GM18526 (cell line): Measurements from ENCODE around the gene IL6ST.
A peak's percentile ranks its signal among the peaks of the same experiment; 100 is the strongest.

ENCODE experiments used
- POLR2A ChIP-seq: IDR thresholded peaks from 3 replicates; pipeline ENCODE4 v1.6.1; 2011; ENCODE audit not compliant: insufficient read length; ENCODE audit errors: extremely low read depth

IL6ST gene

GRCh38 chr5:55911784-55912653 is 82.7 kb downstream of the IL6ST start:
- TF ChIP-seq POLR2A, result no peak

- TF ChIP-seq POLR2A, result no peak
Observed at GRCh38 chr5:55908804-55909203, 86.0 kb downstream of the IL6ST start.

- TF ChIP-seq POLR2A, result no peak
Observed at GRCh38 chr5:55907927-55908326, 86.8 kb downstream of the IL6ST start.

- TF ChIP-seq POLR2A, result no peak
Observed at GRCh38 chr5:55905251-55905650, 89.5 kb downstream of the IL6ST start.

GRCh38 chr5:55904152-55904551 is 90.6 kb downstream of the IL6ST start:
- TF ChIP-seq POLR2A, result no peak

- TF ChIP-seq POLR2A, result peak; percentile 33
Observed at GRCh38 chr5:55903121-55903701, 91.6 kb downstream of the IL6ST start.

- TF ChIP-seq POLR2A, result no peak
Observed at GRCh38 chr5:55902696-55903095, 92.1 kb downstream of the IL6ST start.

GRCh38 chr5:55900776-55901175 is 94.0 kb downstream of the IL6ST start:
- TF ChIP-seq POLR2A, result no peak

- TF ChIP-seq POLR2A, result no peak
Observed at GRCh38 chr5:55900068-55900467, 94.7 kb downstream of the IL6ST start.

GRCh38 chr5:55899344-55899743 is 95.4 kb downstream of the IL6ST start:
- no peak for TF ChIP-seq POLR2A

GRCh38 chr5:55897905-55898304 is 96.9 kb downstream of the IL6ST start:
- no peak for TF ChIP-seq POLR2A

- TF ChIP-seq POLR2A, result no peak
Observed at GRCh38 chr5:55897206-55897894, 97.4 kb downstream of the IL6ST start.

GRCh38 chr5:55896663-55897062 is 98.1 kb downstream of the IL6ST start:
- no peak for TF ChIP-seq POLR2A

GRCh38 chr5:55896238-55896637 is 98.5 kb downstream of the IL6ST start:
- no peak for TF ChIP-seq POLR2A

- no peak for TF ChIP-seq POLR2A
Observed at GRCh38 chr5:55895346-55895745, 99.4 kb downstream of the IL6ST start.

- TF ChIP-seq POLR2A, result no peak
Observed at GRCh38 chr5:55894135-55894534, 100.6 kb downstream of the IL6ST start.
